GM18526 (cell line): ENCODE data around the gene CDC16.
A peak's percentile ranks its signal among the peaks of the same experiment; 100 is the strongest.

Experiments
- POLR2A ChIP-seq: IDR thresholded peaks from 3 replicates; pipeline ENCODE4 v1.6.1; 2011; ENCODE audit not compliant: insufficient read length; ENCODE audit errors: extremely low read depth

The CDC16 gene

DNA sequence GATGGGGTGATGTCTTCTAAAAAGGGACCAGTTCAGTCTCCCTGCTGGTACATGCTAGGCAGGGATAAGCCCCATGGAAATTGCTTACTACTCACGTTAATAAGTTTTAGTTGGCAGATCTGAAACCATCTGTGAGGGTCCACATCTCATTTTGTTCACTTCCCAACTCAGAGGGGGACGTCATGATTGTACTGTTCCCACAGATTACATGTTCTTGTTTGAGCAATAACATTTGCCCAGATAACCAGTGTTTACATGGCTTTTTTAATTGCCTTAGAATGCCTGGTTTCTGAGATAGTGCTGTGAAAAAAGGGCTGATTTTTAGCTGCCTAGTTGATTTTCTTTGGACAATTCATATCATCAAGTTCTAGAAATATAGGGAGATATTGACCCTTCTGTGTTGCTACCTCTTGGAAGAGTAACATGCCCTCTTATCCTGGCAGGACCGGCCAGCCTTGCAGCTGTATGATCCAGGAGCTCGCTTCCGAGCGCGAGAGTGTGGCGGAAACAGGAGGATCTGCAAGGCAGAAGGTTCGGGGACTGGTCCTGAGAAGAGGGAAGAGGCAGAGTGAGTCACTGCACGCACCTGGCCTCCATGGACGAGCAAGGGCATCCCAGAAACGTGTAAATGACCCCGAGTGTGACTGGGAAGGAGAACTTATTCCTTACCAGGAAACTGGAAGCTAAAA lies 69.8 kb downstream of the CDC16 start:
- no peak for TF ChIP-seq POLR2A

DNA sequence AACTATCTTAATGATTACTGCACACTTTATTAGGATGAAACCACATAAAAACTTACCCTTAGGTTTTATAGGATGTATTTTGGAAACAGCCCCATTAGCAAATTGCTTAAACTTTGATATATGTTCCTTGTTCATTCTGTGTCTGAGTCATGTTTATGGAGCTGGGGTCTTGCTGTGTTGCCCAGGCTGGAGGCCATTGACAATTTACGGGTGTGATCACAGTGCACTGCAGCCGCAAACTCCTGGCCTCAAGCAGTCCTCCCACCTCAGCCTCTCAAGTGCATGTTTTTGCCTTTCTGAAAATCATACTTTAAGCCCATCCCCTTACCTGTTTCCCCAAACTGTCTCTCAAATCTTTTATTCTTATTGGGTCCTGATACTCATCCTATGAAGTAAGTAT lies 74.4 kb downstream of the CDC16 start:
- no peak for TF ChIP-seq POLR2A

DNA sequence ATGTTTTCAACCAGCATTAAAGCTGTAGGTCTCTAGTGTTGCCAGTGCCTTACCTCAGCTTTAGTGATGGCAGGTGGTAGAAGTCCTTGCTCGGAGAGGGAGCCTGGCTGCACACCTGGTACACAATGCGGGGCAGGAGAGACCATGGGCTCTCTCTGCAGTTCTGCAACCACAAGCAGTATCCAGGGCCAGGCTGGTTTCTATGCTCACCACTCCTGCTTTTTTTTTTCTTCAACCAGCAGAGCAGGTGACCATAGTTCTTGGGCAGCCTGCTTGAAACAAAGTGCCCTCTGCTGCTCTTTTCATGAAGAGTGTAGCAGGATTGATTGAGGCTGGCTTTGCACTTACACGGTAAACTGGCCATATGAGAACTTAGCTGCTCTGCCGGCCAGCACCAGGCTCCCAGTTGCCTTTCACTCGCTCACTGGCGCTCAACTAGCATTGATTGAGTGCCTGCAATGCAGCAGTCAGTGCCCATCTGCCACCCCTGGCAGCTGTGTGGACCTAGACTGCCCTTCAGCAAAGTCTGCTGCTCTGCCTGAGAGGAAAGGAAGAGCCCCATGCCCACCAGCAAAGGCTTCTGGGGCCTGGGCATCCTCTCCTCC lies 75.2 kb downstream of the CDC16 start:
- no peak for TF ChIP-seq POLR2A

DNA sequence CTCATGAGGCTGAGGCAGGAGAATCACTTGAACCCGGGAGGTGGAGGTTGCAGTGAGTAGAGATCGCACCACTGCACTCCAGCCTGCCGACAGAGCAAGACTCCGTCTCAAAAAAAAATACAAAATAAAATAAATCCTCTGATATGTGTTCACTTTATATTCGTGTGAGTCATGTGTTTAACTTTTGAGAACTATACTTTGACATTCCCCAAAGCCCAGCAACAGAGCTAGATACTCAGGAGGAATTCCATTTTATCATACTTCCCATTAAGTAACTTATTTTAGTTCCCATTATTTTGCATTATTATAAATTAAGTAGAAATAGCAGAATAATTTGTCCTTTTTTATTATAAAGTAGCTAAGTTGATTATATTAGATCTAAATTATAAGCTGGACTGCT lies 76.3 kb downstream of the CDC16 start:
- no peak for TF ChIP-seq POLR2A

DNA sequence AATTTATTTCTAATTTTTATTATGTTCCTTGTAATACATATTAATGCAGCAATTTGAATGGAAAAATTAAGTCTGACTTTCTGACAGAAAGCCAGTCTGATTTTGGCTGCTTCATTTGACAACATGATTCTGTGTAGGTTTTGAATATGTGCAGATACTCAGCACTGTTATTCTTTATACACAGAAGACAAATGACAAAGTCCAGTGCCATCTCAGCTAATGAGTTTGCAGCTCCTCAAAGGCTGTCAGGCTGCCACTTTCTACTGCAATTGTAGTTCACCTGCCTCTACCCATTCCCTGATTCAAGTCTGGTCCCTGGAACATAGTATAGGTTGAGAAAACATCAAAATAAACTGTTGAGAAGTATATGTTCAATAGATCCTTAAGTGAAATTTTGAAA lies 76.7 kb downstream of the CDC16 start:
- TF ChIP-seq POLR2A = no peak

DNA sequence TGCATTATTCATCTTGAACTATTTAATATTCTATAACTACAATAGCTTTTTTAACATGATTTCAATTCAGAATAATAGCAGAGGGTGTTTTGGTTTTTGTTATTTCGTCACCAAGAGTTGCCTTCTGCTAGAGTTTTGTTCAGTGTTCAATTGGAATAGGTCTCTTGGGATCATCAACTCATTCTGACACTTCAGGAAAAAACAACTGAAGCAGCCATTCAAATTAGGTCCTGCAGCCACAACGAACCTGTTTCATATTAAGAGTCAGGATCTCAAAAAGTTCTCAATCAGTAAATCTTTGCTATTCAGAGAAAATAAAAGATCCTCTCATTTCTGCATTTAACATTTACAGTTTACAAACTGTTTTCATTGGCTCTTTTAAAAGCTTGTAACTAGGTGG lies 77.2 kb downstream of the CDC16 start:
- no peak for TF ChIP-seq POLR2A

DNA sequence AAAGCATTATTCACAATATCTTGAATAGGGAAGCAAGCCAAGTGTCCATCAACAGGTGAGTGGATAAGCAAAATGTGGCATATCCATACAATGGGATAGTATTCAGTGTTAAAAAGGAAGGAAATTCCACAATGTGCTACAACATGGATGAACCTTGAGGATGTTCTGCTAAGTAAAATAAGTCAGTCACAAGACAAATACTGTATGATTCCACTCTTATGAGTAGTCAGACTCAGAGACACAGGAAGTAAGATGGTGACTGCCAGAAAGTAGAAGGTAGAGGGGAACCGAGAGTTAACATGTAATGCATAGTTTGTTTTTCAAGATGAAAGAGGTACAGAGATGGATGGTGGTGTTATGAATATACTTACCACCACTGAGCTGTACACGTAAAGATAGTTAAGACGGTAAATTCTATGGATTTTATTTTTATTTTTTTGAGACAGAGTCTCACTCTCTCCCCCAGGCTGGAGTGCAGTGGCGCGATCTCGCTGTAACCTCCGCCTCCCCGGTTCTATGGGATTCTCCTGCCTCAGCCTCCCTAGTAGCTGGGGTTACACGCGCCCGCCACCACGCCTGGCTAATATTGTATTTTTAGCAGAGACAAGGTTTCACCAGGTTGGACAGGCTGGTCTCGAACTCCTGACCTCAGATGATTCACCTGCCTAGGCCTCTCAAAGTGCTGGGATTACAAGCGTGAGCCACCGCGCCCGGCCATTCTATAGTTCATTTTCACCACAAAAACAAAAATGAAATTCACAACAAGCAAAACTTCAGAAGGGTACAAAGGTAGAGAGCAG lies 78.6 kb downstream of the CDC16 start:
- no peak for TF ChIP-seq POLR2A

DNA sequence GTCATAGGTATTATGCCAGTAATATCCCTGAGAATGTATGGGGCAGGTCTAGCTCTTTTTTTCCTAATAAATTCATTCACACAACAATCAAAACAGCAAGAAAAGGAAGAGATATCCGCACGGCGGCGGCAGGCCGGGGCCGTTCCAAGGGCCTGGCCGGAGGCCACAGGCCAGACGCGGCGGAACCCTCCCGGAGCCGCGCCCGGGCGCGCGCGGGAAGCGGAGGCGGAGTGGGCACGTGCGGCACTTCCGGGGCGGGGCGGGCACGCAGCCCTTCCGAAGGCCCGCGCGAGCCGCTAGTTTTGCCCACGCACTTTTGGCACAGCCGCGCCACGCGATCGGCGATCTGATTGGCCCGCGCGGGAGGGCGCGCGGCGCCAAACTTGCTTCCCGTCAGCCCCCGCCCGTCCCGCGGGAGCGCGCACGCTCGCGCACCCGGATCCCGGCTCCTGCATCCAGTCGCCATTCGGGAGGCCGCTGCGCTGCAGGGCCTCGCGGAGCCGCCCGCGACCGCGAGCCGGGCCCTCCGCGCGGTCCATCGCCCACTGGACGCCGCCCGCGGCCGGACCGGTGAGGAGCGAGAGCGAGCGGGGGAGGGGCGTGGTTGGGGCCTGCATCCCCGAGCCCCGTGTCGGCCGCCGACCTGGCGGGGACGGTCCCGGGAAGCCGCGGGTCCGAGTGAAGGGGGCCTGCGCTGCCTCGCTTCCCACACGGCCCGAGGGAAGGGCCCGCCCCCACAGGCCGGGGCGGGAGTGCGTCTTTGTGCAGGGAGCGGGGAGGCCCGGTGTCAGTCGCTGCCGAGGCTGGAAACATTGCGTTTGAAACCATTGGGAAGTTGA lies 79.6 kb downstream of the CDC16 start, which contains the start of gene CHAMP1:
Gene CHAMP1, plus strand, starts transcription at position 430 of the 839 bp plus-strand sequence. CDS start 9,340 bp downstream, outside the sequence.
- peak; percentile 90 for TF ChIP-seq POLR2A

DNA sequence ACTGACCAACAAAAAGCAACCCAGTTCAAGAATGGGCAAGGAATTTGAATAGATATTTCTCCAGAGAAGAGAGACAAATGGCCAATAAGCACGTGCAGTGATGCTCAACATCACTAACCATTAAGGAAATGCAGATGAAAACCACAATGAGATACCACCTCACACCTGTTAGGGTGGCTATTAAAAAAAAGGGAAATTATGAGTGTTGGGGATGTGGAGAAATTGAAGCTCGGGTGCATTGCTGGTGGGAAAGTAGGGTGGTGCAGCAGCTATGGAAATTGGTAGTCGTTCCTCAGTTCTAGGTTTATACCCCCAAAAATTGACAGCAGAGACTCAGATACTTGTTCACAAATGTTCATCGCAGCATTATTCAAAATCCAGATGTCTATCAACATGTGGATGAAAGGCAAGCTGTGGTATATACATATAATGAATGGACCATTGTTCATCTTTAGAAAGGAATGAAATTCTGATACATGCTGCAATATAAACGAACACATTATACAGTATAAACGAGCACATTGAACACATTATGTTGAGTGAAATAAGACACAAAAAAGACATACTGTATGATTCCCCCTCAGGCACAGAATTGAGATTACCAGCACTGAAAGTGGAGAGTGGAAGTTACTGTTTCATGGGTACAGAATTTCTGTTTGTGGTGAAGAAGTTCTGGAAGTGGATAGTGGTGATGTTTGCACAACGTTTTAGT lies 80.5 kb downstream of the CDC16 start:
- no peak for TF ChIP-seq POLR2A

DNA sequence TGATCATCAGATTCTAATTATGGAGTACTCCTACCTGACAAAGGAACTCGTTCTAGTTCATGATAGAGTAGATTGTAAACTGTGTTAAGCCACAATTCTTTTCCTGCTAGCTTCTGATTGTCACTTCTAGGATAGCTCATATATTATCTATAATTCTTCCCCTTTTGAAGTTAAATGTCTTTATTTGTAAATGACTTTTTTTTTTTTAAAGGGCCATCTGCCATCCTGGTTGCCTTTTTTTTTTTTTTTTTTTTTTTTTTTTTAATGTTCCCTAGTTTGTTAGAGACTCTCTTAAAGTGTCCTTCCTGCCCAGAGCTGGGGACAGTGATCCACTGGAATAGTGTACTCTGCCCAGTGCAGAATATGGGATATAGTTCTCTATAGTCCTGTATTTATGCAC lies 83.9 kb downstream of the CDC16 start:
- no peak for TF ChIP-seq POLR2A

DNA sequence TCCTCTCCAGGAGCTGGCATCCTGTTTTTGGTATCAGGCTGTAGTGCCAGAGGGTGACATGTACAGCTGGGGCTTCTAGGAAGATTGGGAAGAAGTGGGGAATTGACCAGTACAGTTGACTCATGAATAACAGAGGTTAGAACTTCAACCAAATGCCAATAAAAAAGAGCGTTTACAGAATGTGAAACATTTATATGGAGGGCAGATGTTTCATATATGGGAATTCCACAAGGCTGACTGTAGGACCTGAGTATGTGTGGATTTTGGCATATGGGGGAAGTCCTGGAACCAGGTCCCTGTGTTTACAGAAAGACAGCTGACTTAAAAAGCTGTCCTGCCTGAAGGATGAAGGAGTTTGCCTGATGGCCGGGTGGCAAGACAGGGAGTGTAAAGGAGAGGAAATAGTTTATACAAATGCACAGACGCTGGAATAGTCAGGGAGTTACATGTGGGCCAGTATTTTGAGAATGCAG lies 84.8 kb downstream of the CDC16 start:
- no peak for TF ChIP-seq POLR2A

DNA sequence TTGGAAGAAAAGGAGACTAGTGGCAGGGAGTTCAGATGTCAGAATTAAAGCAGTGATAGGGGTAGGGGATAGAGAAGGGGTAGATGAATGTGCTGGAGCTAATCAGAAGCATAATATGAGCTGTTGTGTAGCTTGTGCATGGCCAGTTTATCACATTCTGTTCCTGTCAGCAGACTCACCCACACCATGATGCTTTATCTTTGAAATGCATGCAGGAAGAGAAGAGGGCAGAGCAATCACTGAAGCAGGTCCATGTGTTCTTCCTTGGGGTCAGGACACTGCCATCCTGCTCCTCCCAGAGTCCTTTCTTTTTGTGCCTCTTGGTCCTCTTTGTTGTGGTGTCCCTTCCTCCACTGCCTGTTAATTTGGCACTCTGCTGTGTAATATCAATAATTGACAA lies 85.4 kb downstream of the CDC16 start:
- no peak for TF ChIP-seq POLR2A

DNA sequence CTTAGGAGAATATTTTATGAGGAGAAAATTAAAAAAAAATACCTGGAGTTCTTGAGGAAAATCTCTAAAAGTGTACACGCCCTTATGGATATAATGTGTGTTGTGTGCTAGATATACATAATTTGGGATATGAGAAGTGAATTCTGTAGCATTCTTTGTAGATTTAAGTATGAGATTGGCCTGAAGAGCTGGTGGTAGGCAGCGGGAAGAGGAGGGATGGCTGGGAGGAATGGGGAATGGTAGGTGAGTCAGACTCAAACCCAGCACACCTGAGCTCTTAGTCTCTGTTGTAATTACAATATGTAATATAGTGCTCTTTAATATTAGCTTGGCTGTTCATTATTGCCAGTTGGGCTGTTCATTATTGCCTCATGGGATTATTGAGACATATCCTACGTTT lies 86.6 kb downstream of the CDC16 start:
- no peak for TF ChIP-seq POLR2A
